CD4-positive, alpha-beta T cell treated with Interleukin-1 beta for 1 hour (primary cell): ENCODE measurements around the gene VWA5B1.

Source experiments
- DNase-seq, 2 donors: peaks; one replicate each; pipeline ENCODE4 v3.0.0-alpha.2; 2020 to 2022

The VWA5B1 gene

DNA sequence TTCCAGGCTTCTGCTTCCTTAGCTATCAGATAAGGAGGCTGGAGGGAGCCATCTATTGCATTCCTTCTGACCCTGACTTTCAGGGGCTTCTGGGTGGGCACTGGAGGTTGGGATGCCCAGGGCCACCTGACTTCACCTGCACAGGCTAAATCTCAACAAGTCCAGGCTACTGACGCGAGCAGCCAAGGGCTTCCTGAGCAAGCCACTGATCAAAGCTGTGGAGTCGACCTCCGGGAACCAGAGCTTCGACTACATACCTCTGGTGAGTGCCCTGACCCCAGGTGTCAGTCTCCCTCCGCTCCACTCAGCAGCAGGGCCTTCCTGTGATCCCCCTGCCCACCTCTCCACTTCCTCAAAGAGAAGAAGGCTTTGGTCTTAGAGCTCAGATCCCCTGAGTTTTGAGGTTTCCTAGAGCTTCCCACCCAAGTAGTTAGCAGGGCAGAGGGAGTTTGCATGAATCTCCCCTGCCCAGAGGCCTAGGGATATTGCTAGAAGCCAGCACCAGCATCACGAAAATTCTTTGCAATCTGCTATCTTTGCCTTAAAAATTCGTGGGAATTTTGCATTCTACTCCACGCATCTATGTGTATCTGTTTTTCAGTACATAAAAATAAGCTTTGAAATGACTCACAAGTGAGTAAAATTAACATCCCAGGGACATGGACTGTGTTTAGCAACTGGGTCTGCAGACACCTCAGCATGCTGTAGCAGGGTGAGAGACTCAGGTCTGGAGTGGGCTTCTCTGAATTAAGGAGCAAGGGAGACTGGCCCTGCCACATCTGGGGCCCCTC is 61.4 kb downstream of the VWA5B1 start:
- DNase-seq, result no peak

DNA sequence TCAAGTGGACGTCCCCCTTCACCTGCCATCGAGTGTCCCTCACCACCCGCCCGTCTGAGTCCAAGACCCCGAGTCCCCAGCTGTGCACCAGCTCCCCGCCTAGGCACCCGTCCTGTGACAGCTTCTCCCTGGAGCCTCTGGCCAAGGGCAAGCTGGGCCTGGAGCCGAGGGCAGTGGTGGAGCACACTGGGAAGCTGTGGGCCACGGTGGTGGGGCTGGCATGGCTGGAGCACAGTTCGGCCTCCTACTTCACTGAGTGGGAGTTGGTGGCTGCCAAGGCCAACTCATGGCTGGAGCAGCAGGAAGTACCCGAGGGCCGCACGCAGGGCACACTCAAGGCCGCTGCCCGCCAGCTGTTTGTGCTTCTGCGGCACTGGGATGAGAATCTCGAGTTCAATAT is 63.2 kb downstream of the VWA5B1 start:
- DNase-seq, result no peak

DNA sequence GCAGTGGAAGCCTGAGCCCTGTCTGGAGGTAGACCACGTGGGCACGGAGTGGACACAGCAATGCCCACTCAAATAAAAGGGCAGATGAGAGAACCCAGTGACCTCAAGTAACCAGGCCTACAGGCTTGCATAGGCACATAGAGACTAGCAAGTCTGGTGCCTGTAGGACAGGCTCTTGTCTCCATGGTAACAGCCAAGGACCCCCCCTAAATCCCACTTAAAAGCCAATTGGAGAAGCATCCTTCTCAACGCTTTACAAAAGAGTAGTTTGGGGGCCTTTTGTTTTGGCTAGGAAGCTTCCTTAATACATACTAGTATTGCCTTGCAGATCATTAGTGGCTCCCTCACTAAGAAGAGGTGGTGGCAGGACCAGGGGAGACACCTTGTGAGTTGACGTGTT is 63.9 kb downstream of the VWA5B1 start:
- no peak for DNase-seq

GRCh38 chr1:20355101-20355827 is 64.6 kb downstream of the VWA5B1 start:
- DNase-seq, result no peak

- no peak for DNase-seq
Observed at GRCh38 chr1:20355828-20356735, 65.4 kb downstream of the VWA5B1 start.

DNA sequence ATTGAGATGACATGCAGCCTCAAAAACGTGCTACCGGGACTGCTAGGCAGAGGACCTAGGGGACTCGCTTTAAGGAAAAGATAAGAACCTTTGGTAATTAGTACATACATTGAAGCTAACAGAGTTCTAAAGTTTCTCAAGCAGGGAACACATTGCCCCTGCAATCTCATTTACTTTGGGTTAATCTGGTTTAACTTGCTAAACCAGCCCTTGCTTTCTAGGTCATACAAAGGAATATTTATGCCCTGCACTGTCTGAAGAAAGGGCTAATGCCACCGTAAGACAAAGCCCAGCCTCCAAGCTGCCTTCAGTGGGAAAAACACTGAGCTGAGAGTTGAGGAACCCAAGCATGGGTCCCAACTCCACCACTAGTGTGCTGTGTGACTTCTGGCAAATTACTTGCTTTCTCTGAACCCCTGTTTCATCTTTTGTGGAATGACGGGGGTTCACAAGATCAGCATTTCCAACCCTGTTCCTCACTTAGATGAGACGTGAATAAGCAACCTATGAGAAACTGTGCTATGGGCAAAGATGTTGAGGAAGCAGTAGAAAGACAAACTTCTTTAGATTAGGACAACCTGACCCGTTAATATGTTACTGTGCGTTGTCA is 66.3 kb downstream of the VWA5B1 start:
- no peak for DNase-seq

- DNase-seq, result no peak
Observed at GRCh38 chr1:20357796-20358195, 67.1 kb downstream of the VWA5B1 start.

DNA sequence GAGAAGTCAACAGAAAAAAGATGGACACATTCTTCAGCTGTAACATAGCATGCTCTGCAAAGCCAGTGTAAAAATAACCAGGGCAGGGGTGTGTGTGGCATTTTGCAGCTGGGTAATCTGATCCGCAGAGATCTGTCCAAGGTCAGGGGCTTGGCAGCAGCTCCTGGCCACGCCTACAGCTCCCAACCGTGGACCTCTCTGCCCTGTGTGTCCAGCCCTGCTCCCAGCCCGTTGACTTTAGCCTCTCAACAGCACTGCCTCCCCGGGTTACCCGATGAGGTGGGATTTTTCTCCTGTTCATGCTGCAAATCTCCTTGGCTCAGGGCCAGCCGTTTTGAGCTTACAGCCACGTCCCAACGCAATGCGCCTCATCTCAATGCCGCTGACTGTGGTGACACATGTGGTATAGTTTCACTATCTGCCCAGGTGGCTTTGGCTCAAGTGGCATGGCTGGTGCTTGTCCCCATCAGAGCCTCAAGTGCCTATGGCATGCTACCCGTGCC is 68.1 kb downstream of the VWA5B1 start:
- no peak for DNase-seq

GRCh38 chr1:20359451-20360330 is 69.0 kb downstream of the VWA5B1 start:
- peak in 1 of 2 donors; percentile 4 for DNase-seq

GRCh38 chr1:20361401-20361800 is 70.7 kb downstream of the VWA5B1 start:
- DNase-seq, result no peak

DNA sequence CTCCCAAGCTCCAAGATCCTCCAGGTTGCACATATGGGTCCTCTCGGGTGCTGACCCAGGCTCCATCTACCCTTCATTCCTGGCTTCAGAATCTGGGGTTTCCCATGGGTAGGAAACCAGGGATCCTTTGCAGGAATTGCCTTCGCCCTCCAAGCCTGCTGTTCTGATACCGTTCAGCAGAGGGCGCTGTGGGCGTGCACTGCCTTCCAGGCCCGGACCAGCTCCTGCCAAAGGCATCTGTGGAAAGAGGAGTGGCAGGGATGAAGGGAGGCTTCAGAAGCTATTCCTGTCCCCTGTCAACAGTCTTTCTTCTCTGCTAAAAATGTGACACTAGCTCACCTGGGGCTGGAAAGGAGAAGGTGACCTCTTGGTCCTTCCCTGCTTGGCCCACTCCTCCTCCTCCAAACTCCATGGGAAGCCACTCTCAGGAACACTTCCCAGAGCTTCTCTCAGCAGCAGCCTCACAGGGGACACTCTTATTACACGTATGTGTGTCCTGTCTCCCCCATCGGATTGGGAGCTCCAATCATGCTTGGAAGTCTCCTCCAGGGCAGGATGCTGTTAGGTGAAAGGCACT is 71.2 kb downstream of the VWA5B1 start:
- DNase-seq, result peak in 1 of 2 donors; percentile 2

GRCh38 chr1:20362856-20363255 is 72.2 kb downstream of the VWA5B1 start:
- DNase-seq, result no peak

GRCh38 chr1:20365421-20366055 is 74.9 kb downstream of the VWA5B1 start:
- no peak for DNase-seq

- no peak for DNase-seq
Observed at GRCh38 chr1:20366056-20366462, 75.4 kb downstream of the VWA5B1 start.

- DNase-seq, result no peak
Observed at GRCh38 chr1:20366463-20367115, 75.9 kb downstream of the VWA5B1 start.

DNA sequence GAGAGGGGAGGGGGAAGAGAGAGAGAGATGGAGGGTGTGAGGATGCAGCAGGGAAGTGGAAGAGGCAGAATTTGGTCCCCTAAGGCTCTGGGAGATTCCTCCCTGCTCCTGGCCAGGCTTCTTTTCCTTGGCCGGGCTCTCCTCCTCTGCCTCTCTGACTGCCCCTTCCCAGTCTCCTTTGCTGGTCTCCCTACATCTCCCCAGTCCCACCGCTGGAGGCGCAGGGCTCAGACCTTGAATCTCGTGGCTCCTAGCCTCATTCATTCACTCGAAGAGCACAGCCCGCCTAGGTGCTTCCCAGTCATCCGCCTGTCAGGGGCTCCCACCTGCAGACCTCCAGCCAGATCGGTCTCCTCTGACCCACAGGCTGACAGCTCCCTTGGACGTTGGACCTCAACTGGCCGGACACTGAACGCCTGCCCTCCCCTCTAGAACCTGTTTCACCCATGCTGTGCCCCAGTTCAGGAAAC is 76.5 kb downstream of the VWA5B1 start:
- no peak for DNase-seq

DNA sequence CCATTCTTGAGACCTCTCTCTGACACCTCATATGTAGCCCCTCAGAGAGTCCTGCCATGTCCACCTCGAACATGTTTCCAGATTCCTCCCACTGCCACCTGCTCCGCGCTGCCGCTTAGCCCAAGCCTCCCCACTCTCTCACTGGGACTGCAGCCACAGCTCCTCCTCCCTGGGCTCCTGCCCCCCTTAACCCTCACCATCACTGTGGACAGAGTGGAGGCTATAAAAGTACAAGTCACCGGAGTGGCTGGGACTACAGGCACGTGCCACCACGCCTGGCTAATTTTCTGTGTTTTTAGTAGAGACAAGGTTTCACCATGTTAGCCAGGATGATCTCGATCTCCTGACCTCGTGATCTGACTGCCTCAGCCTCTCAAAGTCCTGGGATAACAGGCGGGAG is 77.0 kb downstream of the VWA5B1 start:
- no peak for DNase-seq

GRCh38 chr1:20368866-20369470 is 78.3 kb downstream of the VWA5B1 start:
- DNase-seq, result no peak

DNA sequence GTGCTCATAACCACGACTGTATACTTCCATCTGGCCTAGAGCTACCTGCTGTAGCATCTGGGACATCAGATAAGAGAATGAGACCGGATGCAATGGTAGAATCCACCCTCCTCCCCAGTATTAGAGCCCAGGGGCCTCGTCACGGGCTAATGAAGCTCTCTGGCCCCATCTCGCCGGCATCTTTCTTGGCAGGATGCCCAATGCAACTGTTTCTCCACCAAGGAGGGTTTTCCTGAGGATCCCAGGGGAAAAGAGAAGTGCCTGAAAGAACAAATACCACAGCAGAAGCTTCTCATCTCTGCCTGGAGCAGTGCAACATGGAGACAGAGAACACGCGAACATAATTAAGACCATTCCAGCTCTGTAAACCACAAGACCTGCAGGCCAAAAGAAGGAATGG is 80.0 kb downstream of the VWA5B1 start:
- no peak for DNase-seq

GRCh38 chr1:20371411-20371810 is 80.7 kb downstream of the VWA5B1 start:
- DNase-seq, result no peak
